HG03135 (cell line): ENCODE measurements around the gene BACH2.
A peak's percentile ranks its signal among the peaks of the same experiment; 100 is the strongest.
"Not testable (repeated sequence)": the region's sequence is repeated elsewhere in the genome, so short reads cannot be mapped to it uniquely, and the experiment has no call there.

ENCODE experiments used
- ATAC-seq: cut with Tn5 transposase; IDR thresholded peaks from one replicate; pipeline ENCODE4 v1.9.1; 2021; ENCODE audit warnings: mild to moderate bottlenecking, moderate library complexity; ENCODE audit not compliant: unreplicated experiment

BACH2 gene

DNA sequence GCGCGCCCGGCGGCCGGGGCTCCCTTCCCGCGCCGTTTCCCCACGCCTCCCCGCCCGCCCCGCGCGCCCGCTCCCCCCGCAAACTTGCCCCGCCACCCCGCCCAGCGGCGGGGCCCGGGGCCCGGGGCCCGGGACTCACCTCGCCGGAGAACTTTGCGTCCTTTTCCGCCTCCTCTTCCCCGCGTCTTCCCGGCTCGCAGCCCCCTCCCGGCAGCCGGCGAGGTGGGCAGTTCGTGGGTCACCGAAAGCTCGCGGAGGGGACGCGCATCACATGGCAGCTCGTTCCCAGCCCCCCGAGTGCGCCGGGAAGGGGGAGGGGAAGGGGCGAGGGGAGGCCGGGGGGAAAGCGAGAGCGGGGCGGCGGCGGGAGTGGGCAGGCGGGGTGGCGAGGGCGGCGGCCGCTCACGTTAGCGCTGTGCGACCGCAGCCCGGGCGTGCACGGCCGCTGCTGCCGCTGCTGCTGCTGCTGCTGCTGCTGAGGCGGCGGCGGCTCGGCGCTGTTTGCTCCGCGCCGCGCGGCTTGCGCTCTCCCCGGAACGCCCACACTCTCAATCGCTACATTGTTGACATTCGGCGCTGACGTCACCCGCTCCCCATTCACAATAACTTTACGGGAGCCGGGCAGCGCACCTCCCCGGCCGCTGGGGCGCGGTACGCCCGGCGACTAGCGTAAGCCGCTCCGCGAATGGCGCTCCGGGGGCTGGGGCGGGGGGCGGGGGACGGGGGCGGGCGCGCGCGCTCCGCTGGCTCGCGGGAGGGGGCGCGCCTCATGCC, at the start of gene BACH2:
Gene BACH2 (minus strand): TSS at position 503 of the 774 bp plus-strand sequence. CDS start 287,999 bp downstream, outside the sequence.
- peak; percentile 76 for ATAC-seq

DNA sequence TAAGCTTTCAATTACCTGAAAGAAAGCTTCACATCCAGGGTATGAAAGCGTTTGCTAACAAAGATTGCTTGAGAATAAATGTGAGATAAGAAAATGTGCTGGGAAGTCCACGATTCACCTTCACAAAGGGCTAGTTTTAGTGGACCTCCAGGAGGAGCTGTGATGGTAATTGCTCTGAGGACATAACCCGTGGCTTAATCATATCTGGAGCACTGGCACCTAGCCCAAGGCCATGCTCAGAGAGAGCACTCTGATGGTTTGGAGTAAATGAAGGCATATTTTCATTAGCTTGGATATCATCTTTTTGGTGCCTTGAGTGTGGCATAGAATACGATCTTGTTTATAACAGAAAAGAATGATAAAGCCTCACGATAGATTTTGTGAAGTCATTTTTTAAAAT, 46.9 kb upstream of the BACH2 start:
- no peak for ATAC-seq

GRCh38 chr6:90338409-90338808, 41.8 kb upstream of the BACH2 start:
- no peak for ATAC-seq

DNA sequence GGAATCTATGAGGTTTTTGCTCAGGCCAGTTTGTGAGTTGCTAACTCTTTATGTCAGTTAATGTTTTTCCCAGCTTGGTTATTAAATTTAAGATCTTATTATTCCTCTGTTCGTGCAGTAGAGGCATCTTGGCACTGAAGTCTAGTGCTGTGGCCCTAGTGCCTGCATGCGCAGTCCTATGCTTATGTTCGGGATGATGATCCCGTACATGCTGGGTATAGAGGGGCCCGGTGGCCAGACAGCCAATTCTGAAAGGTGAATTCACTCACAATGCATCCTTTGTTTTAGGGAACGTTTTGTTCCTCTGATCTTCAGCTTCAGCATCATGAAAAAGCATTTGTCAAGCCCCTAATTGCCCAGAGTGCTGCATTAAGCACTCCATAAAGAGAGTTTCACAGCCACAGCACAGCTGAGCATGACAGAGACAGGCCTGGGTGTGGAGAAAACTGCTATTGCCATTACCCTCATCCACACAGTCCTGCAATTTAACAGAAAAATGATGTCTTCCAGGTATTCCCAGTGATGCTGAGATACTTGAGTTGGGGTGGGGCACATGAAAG, 39.8 kb upstream of the BACH2 start:
- ATAC-seq: no peak

GRCh38 chr6:90333928-90334327, 37.3 kb upstream of the BACH2 start:
- no peak for ATAC-seq

GRCh38 chr6:90332978-90333543, 36.4 kb upstream of the BACH2 start:
- ATAC-seq: not testable (repeated sequence)

GRCh38 chr6:90329386-90330077, 32.9 kb upstream of the BACH2 start:
- no peak for ATAC-seq

DNA sequence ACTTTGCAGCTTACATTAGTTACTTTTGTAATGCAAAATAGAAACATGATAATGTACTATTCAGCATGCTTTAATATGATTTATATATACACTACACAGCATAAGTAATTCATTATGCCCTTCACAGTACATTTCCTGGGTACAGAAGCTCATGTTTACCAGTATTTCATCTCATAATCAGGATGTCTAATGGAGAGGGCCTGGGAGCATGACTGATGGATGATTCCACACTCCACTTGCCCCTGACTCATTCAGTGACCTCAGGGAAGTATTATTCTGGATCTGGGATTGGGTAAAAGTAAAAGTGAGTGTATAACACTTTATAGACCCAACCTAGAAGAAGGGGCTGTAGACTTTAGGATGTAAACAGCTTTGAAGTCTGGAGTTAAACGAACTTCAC, 31.4 kb upstream of the BACH2 start:
- no peak for ATAC-seq

GRCh38 chr6:90326404-90327057, 29.9 kb upstream of the BACH2 start:
- no peak for ATAC-seq

DNA sequence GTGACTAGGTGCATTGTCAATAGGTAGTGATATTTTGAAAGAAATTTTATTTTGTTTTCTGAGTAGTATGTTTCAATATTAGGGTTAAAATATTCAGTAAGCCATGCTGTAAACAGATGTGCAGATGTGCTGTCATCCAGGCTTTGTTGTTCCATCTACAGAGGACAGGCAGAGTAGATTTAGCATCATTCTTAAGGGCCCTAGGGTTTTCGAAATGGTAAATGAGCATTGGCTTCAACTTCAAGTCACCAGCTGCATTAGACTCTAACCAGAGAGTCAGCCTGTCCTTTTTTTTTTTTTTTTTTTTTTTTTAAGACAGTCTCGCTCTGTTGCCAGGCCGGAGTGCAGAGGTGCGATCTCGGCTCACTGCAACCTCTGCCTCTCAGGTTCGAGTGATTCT, 27.1 kb upstream of the BACH2 start:
- no peak for ATAC-seq

DNA sequence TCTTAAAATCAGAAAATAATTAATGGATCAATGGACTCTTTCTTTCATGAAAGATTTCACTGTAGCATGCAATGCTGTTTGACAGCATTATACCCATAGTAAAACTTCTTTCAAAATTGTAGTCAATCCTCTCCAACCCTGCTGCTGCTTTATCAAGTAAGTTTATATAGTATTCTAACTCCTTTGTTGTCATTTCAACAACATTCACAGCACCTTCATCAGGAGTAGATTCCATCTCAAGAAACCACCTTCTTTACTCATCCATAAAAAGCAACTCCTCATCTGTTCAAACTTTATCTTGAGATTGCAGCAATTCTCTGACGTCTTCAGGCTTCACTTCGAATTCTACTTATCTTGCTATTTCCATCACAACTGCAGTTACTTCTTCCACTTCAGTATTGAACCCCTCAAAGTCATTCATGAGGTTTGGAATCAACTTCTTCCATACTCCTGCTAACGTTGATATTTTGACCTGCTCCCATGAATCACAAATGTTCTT, 26.4 kb upstream of the BACH2 start:
- ATAC-seq: no peak

DNA sequence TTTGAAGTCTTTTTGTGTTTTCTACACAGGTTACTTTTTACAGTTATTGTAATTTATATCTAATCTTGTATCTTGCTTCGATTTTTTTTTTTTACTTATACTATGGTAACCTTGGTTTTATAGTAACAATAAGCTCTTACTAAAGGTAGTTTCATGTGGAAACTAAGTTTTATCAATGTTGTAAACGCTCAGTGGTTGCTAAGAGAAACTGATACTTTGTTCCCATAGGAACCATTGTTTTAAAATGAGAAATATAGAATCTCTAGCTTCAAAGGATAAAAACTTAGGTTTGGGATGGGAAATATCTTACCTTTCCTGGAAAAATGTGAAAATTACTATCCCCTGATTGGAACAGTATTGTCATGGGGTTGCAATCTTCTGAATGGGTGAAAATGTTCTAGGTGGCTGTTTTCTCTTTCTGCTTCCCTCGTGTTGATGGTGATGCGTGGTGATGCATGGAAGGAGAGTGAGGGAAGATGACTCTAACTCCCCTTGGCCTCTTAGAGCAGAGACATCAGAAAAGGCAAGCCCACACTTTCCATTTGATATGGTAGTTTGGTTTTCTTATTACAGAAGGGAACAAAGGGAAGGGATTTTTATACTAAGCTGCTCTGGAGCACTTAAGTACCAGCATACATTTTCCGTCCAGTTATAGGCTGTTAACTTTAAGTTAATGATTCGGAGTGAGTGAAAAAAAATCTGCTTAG, 23.5 kb upstream of the BACH2 start:
- ATAC-seq: no peak

DNA sequence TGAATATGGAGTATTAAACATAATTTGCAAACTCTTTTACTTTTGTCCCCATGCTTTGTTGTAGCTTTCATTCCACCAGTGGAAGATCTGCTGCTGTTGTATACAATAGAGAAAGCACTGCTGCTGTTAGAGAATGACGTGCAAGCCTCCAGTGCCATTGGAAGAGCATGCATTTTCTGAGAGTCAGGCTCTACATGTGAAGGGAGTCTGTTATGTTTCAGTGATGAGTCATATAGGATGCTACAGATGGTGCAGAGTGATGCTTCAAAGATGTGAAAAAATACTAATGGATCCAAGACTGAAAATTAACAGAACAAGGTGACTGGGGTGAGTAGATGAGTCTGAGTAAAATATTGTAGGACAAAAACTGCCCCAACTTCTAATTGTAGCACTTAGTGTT, 22.4 kb upstream of the BACH2 start:
- ATAC-seq: no peak

- ATAC-seq: no peak
Measured at GRCh38 chr6:90315986-90316385, 19.3 kb upstream of the BACH2 start.

GRCh38 chr6:90315354-90315950, 18.8 kb upstream of the BACH2 start:
- ATAC-seq: no peak

GRCh38 chr6:90314514-90314913, 17.9 kb upstream of the BACH2 start:
- ATAC-seq: no peak

GRCh38 chr6:90311569-90311968, 14.9 kb upstream of the BACH2 start:
- ATAC-seq: no peak

DNA sequence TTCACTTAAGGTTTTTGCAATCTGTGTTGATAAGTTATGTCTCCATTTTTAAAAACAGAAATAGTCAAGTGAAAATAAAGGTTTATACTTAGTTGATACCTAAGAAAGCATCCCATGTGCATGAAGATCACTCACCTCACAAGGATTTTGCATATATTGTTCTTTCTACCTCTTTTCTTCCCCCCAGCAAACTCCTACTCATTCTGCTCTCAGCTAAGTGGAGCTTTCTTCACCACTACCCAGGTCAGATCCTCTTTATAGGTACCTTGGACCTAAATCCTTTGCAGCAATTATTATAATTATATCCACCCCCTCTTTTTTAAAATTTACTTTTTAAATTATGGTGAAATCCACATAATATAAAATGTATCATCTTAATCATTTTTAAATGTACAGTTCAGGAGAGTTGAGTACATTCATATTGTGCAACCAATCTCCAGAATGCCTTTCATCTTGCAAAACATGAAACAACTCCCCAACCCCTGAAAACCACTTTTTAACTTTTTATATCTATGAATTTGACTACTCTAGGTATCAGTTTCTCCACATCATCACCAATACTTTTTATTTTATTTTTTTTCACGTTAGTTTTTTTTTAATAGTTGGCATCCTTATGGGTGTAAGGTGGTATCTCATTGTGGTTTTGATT, 9.3 kb upstream of the BACH2 start:
- ATAC-seq: no peak

GRCh38 chr6:90304308-90304707, 7.7 kb upstream of the BACH2 start:
- ATAC-seq: peak; percentile 71

GRCh38 chr6:90303039-90303438, 6.4 kb upstream of the BACH2 start:
- ATAC-seq: no peak
